SK-N-SH (cell line): ENCODE results near the gene IGSF9. TPM values are rescaled to one million over a fixed set of nuclear protein-coding genes. Genes with fewer than 3 reads are reported as not detected.
A peak's percentile ranks its signal among the peaks of the same experiment; 100 is the strongest.

ENCODE experiments used
- CTCF ChIA-PET: fragments of 300-600, 350-600 bp; formaldehyde crosslinking; extraction: SDS; loops from one replicate; lab custom pipeline; 2021; lab: Yijun Ruan, JAX
- POLR2A ChIA-PET: fragments of 350-600 bp; sonication (Branson Sonifier 250); formaldehyde crosslinking; extraction: SDS; loops from one replicate; lab custom pipeline; 2020; ENCODE audit warnings: antibody characterized with exemption, inconsistent platforms; lab: Yijun Ruan, JAX
- DNase-seq: peaks from one replicate; pipeline ENCODE4 v3.0.0; 2012
- H2AFZ ChIP-seq: fragments of 200-600 bp; sonication (generic); 2 replicates; pipeline ENCODE4 v1.8.1; 2016; ENCODE audit warnings: antibody characterized with exemption, mild to moderate bottlenecking, low read depth
- H3F3A ChIP-seq: fragments of 200-600 bp; sonication (generic); replicated peaks from 2 replicates; pipeline ENCODE3; 2016; ENCODE audit warnings: antibody characterized with exemption, mild to moderate bottlenecking; ENCODE audit not compliant: insufficient read depth
- H3K27ac ChIP-seq, 2 experiments: fragments of 200-500 bp in 1 of 2; fragments of 200-600 bp in 1 of 2; sonication (Bioruptor generic) in 1 of 2; sonication (generic), shearing (Covaris generic) in 1 of 2; 2 replicates each; pipeline versions ENCODE4 v1.5.1 to v1.6.1; 2014 to 2016; ENCODE audit warnings: low read depth in 2 of 2, inconsistent platforms in 1 of 2, low read length in 1 of 2, mild to moderate bottlenecking in 1 of 2, mixed read lengths in 1 of 2
- H3K27me3 ChIP-seq: fragments of 200-600 bp; sonication (generic), shearing (Covaris generic); 2 replicates; pipeline ENCODE4 v1.6.1; 2016; ENCODE audit warnings: mixed run types; ENCODE audit not compliant: insufficient read depth
- H3K36me3 ChIP-seq, 2 experiments: fragments of 200-500 bp in 1 of 2; fragments of 200-600 bp in 1 of 2; sonication (Bioruptor generic) in 1 of 2; sonication (generic) in 1 of 2; replicated peaks in 1 of 2; 2 replicates each; pipeline versions ENCODE3 to v1.5.1; 2014 to 2016; ENCODE audit warnings: low read length in 1 of 2, mild to moderate bottlenecking in 1 of 2; ENCODE audit not compliant: insufficient read depth in 2 of 2, control insufficient read depth in 1 of 2
- H3K4me1 ChIP-seq, 2 experiments: fragments of 200-500 bp in 1 of 2; fragments of 200-600 bp in 1 of 2; sonication (Bioruptor generic) in 1 of 2; sonication (generic), shearing (Covaris generic) in 1 of 2; 2 replicates each; pipeline versions ENCODE4 v1.5.1 to v1.6.1; 2014 to 2016; ENCODE audit warnings: low read depth in 1 of 2, low read length in 1 of 2, mixed run types in 1 of 2; ENCODE audit not compliant: insufficient read depth in 2 of 2, control insufficient read depth in 1 of 2
- H3K4me2 ChIP-seq: fragments of 200-600 bp; sonication (generic), shearing (Covaris generic); 2 replicates; pipeline ENCODE4 v1.6.1; 2017; ENCODE audit warnings: mixed run types
- H3K4me3 ChIP-seq, 2 experiments: fragments of 200-500 bp in 1 of 2; fragments of 200-600 bp in 1 of 2; sonication (Bioruptor generic) in 1 of 2; sonication (generic), shearing (Covaris generic) in 1 of 2; 2 replicates each; pipeline versions ENCODE4 v1.5.1 to v1.8.1; 2014 to 2016; ENCODE audit warnings: low read depth in 2 of 2, inconsistent platforms in 1 of 2, low read length in 1 of 2, mild to moderate bottlenecking in 1 of 2, mixed read lengths in 1 of 2, moderate library complexity in 1 of 2
- H3K79me2 ChIP-seq: fragments of 200-600 bp; sonication (generic); 2 replicates; pipeline ENCODE4 v1.8.1; 2017; ENCODE audit warnings: mild to moderate bottlenecking; ENCODE audit not compliant: insufficient read depth
- H3K9ac ChIP-seq: fragments of 200-600 bp; sonication (generic); 2 replicates; pipeline ENCODE4 v1.6.1; 2017; ENCODE audit warnings: mixed run types
- H3K9me2 ChIP-seq: fragments of 200-600 bp; sonication (generic); 2 replicates; pipeline ENCODE4 v1.6.1; 2017; ENCODE audit warnings: mixed run types
- H3K9me3 ChIP-seq: fragments of 200-600 bp; sonication (generic); 2 replicates; pipeline ENCODE4 v1.6.1; 2017; ENCODE audit warnings: mixed run types, mild to moderate bottlenecking, moderate library complexity
- H4K20me1 ChIP-seq: fragments of 200-600 bp; sonication (generic); 2 replicates; pipeline ENCODE4 v1.6.1; 2017; ENCODE audit warnings: mild to moderate bottlenecking, mixed run types; ENCODE audit not compliant: insufficient read depth
- CHD2 ChIP-seq: fragments of 150-350 bp; IDR thresholded peaks from 2 replicates; pipeline ENCODE4 v1.6.1; 2018; ENCODE audit warnings: low read length; ENCODE audit not compliant: partially characterized antibody
- ELF1 ChIP-seq: IDR thresholded peaks from 2 replicates; pipeline ENCODE4 v1.4.0; 2012
- EP300 ChIP-seq, 2 experiments: IDR thresholded peaks; 2 replicates each; pipeline versions ENCODE4 v1.4.0 to v1.6.1; 2012; ENCODE audit warnings: borderline replicate concordance in 1 of 2, low read depth in 1 of 2, low read length in 1 of 2
- MEF2A ChIP-seq: IDR thresholded peaks from 2 replicates; pipeline ENCODE4 v1.4.0; 2012; ENCODE audit warnings: low read depth, borderline replicate concordance
- POLR2AphosphoS5 ChIP-seq: IDR thresholded peaks from 2 replicates; pipeline ENCODE4 v1.6.1; 2012; ENCODE audit warnings: low read depth, low read length
- RAD21 ChIP-seq: IDR thresholded peaks from 2 replicates; pipeline ENCODE4 v1.6.1; 2012; ENCODE audit warnings: mild to moderate bottlenecking, low read length
- RCOR1 ChIP-seq: fragments of 150-350 bp; IDR thresholded peaks from 2 replicates; pipeline ENCODE4 v1.6.1; 2017; ENCODE audit warnings: antibody characterized with exemption, low read length
- RFX5 ChIP-seq: IDR thresholded peaks from 2 replicates; pipeline ENCODE4 v1.6.1; 2012; ENCODE audit warnings: mild to moderate bottlenecking, improper control_type of control experiment, low read length
- RXRA ChIP-seq: IDR thresholded peaks from 2 replicates; pipeline ENCODE4 v1.4.0; 2012; ENCODE audit warnings: low read depth, mild to moderate bottlenecking, borderline replicate concordance
- SIN3A ChIP-seq: IDR thresholded peaks from 2 replicates; pipeline ENCODE4 v1.6.1; 2012; ENCODE audit warnings: low read depth, mild to moderate bottlenecking, low read length, moderate library complexity, borderline replicate concordance
- SMC3 ChIP-seq: IDR thresholded peaks from 2 replicates; pipeline ENCODE4 v1.6.1; 2012; ENCODE audit warnings: low read depth, low read length, improper control_type of control experiment
- TCF12 ChIP-seq: IDR thresholded peaks from 2 replicates; pipeline ENCODE4 v1.4.0; 2012
- YY1 ChIP-seq: IDR thresholded peaks from 2 replicates; pipeline ENCODE4 v1.4.0; 2012; ENCODE audit warnings: low read depth, mild to moderate bottlenecking
- WGBS: methylation state at CpG from one replicate; pipeline ENCODE4 v1.1.6; 2017; ENCODE audit warnings: low lambda C conversion rate; 5-methylcytosine and 5-hydroxymethylcytosine counted together
- polyA plus RNA-seq, 3 experiments: library from polyadenylated mRNA; depleted of rRNA; stranded (reverse); fragments of >200 nt; gene quantifications; 2 replicates each; pipeline ENCODE4 v1.2.3, GENCODE V29; 2012
- TF ChIP-seq, protein P1 (sequence below): IDR thresholded peaks from 2 replicates; pipeline ENCODE4 v1.4.0; 2012; ENCODE audit warnings: low read depth, borderline replicate concordance
- TF ChIP-seq, protein P2 (sequence below): IDR thresholded peaks from 2 replicates; pipeline ENCODE4; 2012
- TF ChIP-seq, protein P3 (sequence below): IDR thresholded peaks from 2 replicates; pipeline ENCODE4 v1.4.0; 2012; ENCODE audit warnings: low read depth
- TF ChIP-seq, protein P4 (sequence below): IDR thresholded peaks from 2 replicates; pipeline ENCODE4 v1.6.1; 2012; ENCODE audit warnings: mild to moderate bottlenecking, low read depth, low read length, moderate library complexity
- TF ChIP-seq, protein P5 (sequence below): fragments of 200-600 bp; sonication (generic); IDR thresholded peaks from 2 replicates; pipeline ENCODE4 v1.6.1; 2017; ENCODE audit warnings: antibody characterized with exemption, mild to moderate bottlenecking, moderate library complexity

Gene IGSF9
- polyA plus RNA-seq, 1 of the 3 experiments (the other 2 are of a cell fraction) = 2.4 TPM

DNA sequence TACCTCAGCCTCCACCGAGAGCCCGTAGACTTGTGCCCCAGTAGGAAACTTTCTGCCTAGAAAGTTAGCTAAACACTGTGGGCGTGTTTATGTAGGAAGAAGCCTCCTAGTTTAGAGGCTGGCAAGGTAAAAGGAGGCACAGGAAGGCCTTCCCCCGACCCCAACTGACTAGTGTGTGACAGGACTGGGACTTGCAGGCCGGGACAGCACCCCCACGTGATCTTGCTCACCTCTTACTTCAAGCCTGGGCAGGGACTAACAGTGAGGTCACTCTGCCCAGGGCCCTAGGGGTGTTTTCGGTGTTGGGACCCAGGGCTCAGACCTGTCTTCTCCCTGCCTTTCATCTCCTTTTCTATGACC lies 19.7 kb downstream of the IGSF9 start:
- Histone ChIP-seq H3K4me2 (peak overlapping the region; percentile 93), H3K4me1 (peaks cover 18 to 35% of the 10 kb centered on the region in 2 experiments; a peak in 2 of 4 replicates), H3K79me2 (peaks cover 56% of the 10 kb centered on the region), H4K20me1 (peaks cover 29% of the 10 kb centered on the region), H3K4me3 (peak overlapping the region; percentile 91 to 97), H3K36me3 (peaks cover under 1 to 2% of the 10 kb centered on the region in 2 experiments), H3K9ac (peak overlapping the region; percentile 100), H3K9me2 (no peaks in the 10 kb centered on the region), H3F3A (peaks cover under 1% of the 10 kb centered on the region), H3K9me3 (no peaks in the 10 kb centered on the region), H2AFZ (peak overlapping the region; percentile 83), H3K27me3 (no peaks in the 10 kb centered on the region), H3K27ac (peak overlapping the region; percentile 60 to 97; a peak in 3 of 4 replicates)
- ChIA-PET POLR2A (no interaction called here), CTCF (interaction anchor here (0.9 to 22.3 kb wide), 8 partner anchors 8 to 104 kb away, joined by 3 to 460 read pairs (median 6); partner anchors contain the start of gene IGSF9)
- WGBS = 16% methylated on average over 7 of the region's 7 CpGs
- DNase-seq = peak; percentile 60
- TF ChIP-seq MEF2A = no peak
- TF ChIP-seq SMC3 = no peak
- TF ChIP-seq, protein P1, sequence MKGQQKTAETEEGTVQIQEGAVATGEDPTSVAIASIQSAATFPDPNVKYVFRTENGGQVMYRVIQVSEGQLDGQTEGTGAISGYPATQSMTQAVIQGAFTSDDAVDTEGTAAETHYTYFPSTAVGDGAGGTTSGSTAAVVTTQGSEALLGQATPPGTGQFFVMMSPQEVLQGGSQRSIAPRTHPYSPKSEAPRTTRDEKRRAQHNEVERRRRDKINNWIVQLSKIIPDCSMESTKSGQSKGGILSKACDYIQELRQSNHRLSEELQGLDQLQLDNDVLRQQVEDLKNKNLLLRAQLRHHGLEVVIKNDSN = peak; percentile 46; the same call in 1 of the 2 replicates
- TF ChIP-seq YY1 = no peak
- TF ChIP-seq EP300 (IDR thresholded peaks at IDR 0.05; ENCODE audit: borderline replicate concordance in 1 of 2, low read depth in 1 of 2, low read length in 1 of 2) = no peak
- TF ChIP-seq RFX5 = no peak
- TF ChIP-seq SIN3A = no peak
- TF ChIP-seq, all 33 proteins: peak for 1

DNA sequence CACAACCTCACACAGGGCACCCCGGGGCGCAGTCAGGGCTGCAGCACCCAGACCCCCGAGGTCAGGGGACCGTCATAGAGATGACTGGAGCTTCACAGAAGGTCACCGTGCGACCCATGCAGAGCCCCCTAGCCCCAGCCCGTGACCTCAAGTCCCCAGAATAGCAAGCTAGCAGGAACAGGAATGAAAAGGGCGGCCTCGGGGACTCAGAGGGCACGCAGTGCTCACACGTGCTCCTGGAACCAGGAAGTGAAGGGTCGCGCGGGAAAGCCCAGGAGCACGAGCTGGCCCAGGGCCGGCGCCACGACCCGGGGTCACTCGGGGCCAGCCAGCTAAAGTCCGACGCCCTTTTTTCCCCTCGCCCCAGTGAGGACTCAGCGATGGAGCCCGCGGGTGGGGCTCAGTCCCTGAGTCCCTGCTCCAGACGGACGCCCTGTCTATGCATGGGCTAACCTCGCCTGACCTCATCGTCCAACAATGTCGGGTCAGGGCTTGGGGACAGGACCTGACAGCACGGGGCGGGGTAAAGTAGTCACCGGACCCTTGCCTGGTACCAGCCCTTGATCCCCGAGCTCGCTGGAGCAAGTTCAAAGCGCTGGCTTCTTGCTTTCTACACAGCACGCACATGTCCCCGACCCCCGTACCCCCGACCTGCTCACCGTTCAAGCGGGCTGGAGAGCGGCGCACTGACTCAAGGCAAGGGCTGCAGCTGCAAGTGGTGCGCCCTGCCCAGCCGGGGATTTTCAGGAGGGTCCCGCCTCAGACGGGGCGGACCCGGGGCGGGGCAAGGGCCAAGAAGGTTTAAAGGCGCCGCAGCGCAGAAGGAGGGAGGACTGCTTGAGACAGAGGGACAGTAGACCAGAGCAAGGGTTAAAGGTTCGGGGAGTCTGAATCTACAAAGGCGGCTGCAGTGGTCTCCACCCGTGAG lies 20.4 kb downstream of the IGSF9 start, which contains the start of gene TAGLN2:
Gene TAGLN2, minus strand, starts transcription at position 717 of the 928 bp plus-strand sequence. CDS start 4,998 bp downstream, outside the sequence.
- Histone ChIP-seq H3K4me1 (peaks cover 18 to 35% of the 10 kb centered on the region in 2 experiments; a peak in 2 of 4 replicates), H3K36me3 (peaks cover 6 to 9% of the 10 kb centered on the region in 2 experiments), H3F3A (peaks cover 7% of the 10 kb centered on the region), H3K4me2 (peak within 1 kb of the TSS; percentile 93), H3K9me3 (no peaks in the 10 kb centered on the region), H4K20me1 (peaks cover 35% of the 10 kb centered on the region), H3K4me3 (peak within 1 kb of the TSS; percentile 91 to 97), H3K9ac (peak within 1 kb of the TSS; percentile 100), H3K27ac (peak within 1 kb of the TSS; percentile 73 to 97; a peak in 3 of 4 replicates), H3K9me2 (no peaks in the 10 kb centered on the region), H3K27me3 (no peaks in the 10 kb centered on the region), H3K79me2 (peaks cover 63% of the 10 kb centered on the region), H2AFZ (peak within 1 kb of the TSS; percentile 83)
- peak; percentile 93 for DNase-seq
- WGBS = 4% methylated on average over 42 of the region's 58 CpGs
- POLR2A ChIA-PET = no interaction called here
- CTCF ChIA-PET = interaction anchor here (0.7 to 22.3 kb wide), 12 partner anchors 9 to 414 kb away, joined by 3 to 460 read pairs (median 4); partner anchors contain the start of gene IGSF9
- TF ChIP-seq MEF2A (0 out of 2 replicates have a peak, but pooled peaks have one; percentile 4), ELF1 (peak; percentile 11; the same call in 1 of the 2 replicates), RAD21 (no peak), CHD2 (peak; percentile 38), POLR2AphosphoS5 (peak; percentile 98), RCOR1 (no peak), TCF12 (peak; percentile 47; the same call in 1 of the 2 replicates), RXRA (peak; percentile 38; the same call in 1 of the 2 replicates)
- TF ChIP-seq, protein P2, sequence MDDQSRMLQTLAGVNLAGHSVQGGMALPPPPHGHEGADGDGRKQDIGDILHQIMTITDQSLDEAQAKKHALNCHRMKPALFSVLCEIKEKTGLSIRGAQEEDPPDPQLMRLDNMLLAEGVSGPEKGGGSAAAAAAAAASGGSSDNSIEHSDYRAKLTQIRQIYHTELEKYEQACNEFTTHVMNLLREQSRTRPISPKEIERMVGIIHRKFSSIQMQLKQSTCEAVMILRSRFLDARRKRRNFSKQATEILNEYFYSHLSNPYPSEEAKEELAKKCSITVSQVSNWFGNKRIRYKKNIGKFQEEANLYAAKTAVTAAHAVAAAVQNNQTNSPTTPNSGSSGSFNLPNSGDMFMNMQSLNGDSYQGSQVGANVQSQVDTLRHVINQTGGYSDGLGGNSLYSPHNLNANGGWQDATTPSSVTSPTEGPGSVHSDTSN = peak; percentile 9; the same call in 1 of the 2 replicates
- TF ChIP-seq, protein P3, sequence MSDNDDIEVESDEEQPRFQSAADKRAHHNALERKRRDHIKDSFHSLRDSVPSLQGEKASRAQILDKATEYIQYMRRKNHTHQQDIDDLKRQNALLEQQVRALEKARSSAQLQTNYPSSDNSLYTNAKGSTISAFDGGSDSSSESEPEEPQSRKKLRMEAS = peak; percentile 94
- TF ChIP-seq, protein P4, sequence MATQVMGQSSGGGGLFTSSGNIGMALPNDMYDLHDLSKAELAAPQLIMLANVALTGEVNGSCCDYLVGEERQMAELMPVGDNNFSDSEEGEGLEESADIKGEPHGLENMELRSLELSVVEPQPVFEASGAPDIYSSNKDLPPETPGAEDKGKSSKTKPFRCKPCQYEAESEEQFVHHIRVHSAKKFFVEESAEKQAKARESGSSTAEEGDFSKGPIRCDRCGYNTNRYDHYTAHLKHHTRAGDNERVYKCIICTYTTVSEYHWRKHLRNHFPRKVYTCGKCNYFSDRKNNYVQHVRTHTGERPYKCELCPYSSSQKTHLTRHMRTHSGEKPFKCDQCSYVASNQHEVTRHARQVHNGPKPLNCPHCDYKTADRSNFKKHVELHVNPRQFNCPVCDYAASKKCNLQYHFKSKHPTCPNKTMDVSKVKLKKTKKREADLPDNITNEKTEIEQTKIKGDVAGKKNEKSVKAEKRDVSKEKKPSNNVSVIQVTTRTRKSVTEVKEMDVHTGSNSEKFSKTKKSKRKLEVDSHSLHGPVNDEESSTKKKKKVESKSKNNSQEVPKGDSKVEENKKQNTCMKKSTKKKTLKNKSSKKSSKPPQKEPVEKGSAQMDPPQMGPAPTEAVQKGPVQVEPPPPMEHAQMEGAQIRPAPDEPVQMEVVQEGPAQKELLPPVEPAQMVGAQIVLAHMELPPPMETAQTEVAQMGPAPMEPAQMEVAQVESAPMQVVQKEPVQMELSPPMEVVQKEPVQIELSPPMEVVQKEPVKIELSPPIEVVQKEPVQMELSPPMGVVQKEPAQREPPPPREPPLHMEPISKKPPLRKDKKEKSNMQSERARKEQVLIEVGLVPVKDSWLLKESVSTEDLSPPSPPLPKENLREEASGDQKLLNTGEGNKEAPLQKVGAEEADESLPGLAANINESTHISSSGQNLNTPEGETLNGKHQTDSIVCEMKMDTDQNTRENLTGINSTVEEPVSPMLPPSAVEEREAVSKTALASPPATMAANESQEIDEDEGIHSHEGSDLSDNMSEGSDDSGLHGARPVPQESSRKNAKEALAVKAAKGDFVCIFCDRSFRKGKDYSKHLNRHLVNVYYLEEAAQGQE = peak; percentile 49; the same call in 1 of the 2 replicates
- TF ChIP-seq, protein P5, sequence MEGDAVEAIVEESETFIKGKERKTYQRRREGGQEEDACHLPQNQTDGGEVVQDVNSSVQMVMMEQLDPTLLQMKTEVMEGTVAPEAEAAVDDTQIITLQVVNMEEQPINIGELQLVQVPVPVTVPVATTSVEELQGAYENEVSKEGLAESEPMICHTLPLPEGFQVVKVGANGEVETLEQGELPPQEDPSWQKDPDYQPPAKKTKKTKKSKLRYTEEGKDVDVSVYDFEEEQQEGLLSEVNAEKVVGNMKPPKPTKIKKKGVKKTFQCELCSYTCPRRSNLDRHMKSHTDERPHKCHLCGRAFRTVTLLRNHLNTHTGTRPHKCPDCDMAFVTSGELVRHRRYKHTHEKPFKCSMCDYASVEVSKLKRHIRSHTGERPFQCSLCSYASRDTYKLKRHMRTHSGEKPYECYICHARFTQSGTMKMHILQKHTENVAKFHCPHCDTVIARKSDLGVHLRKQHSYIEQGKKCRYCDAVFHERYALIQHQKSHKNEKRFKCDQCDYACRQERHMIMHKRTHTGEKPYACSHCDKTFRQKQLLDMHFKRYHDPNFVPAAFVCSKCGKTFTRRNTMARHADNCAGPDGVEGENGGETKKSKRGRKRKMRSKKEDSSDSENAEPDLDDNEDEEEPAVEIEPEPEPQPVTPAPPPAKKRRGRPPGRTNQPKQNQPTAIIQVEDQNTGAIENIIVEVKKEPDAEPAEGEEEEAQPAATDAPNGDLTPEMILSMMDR = no peak; the same call in 1 of the 2 replicates
